T1000 (cell line): Measurements from ENCODE around the gene AMBRA1.
A peak's percentile ranks its signal among the peaks of the same experiment; 100 is the strongest.
"Not testable (repeated sequence)": the region's sequence is repeated elsewhere in the genome, so short reads cannot be mapped to it uniquely, and the experiment has no call there.

ENCODE experiments used
- DNase-seq: peaks from one replicate; lab custom pipeline; 2025; ENCODE audit warnings: mixed read lengths; lab: John Stamatoyannopoulos, UW

Gene AMBRA1

GRCh38 chr11:46533396-46534100 is 60.3 kb downstream of the AMBRA1 start:
- DNase-seq = no peak

- DNase-seq = no peak
These were observed 63.8 kb downstream of the AMBRA1 start for GRCh38 chr11:46529928-46530574.

GRCh38 chr11:46529095-46529905 is 64.5 kb downstream of the AMBRA1 start:
- peak; percentile 11 for DNase-seq

- DNase-seq = no peak
These were observed 65.3 kb downstream of the AMBRA1 start for GRCh38 chr11:46528445-46529094.

- no peak for DNase-seq
These were observed 66.2 kb downstream of the AMBRA1 start for GRCh38 chr11:46527591-46528130.

GRCh38 chr11:46526216-46527215 is 67.3 kb downstream of the AMBRA1 start:
- DNase-seq = no peak

- no peak for DNase-seq
These were observed 69.5 kb downstream of the AMBRA1 start for GRCh38 chr11:46524201-46524770.

- DNase-seq = no peak
These were observed 70.5 kb downstream of the AMBRA1 start for GRCh38 chr11:46523290-46523689.

GRCh38 chr11:46522682-46523281 is 71.0 kb downstream of the AMBRA1 start:
- DNase-seq = no peak

- DNase-seq = no peak
These were observed 71.7 kb downstream of the AMBRA1 start for GRCh38 chr11:46521961-46522681.

- peak; percentile 10 for DNase-seq
These were observed 72.7 kb downstream of the AMBRA1 start for GRCh38 chr11:46520971-46521745.

- no peak for DNase-seq
These were observed 74.5 kb downstream of the AMBRA1 start for GRCh38 chr11:46519351-46519750.

GRCh38 chr11:46518928-46519327 is 74.9 kb downstream of the AMBRA1 start:
- DNase-seq = not testable (repeated sequence)

GRCh38 chr11:46514370-46514769 is 79.5 kb downstream of the AMBRA1 start:
- DNase-seq = no peak

- no peak for DNase-seq
These were observed 79.9 kb downstream of the AMBRA1 start for GRCh38 chr11:46513934-46514342.

- DNase-seq = no peak
These were observed 81.5 kb downstream of the AMBRA1 start for GRCh38 chr11:46512261-46512881.

- no peak for DNase-seq
These were observed 82.5 kb downstream of the AMBRA1 start for GRCh38 chr11:46511342-46511741.

- no peak for DNase-seq
These were observed 85.5 kb downstream of the AMBRA1 start for GRCh38 chr11:46508360-46508759.
